Panc1 (cell line): ENCODE results near the gene PGM3.

Experiments used
- CTCF ChIP-seq: fragments of 450-650 bp; IDR thresholded peaks from 2 replicates; pipeline ENCODE4 v1.5.1; 2017; ENCODE audit warnings: mild to moderate bottlenecking
- POLR2AphosphoS5 ChIP-seq: IDR thresholded peaks from 2 replicates; pipeline ENCODE4 v1.6.1; 2012; ENCODE audit warnings: mild to moderate bottlenecking, low read depth, low read length, moderate library complexity
- REST ChIP-seq, 2 experiments: IDR thresholded peaks; 2 replicates each; pipeline ENCODE4 v1.6.1; 2011 to 2012; ENCODE audit warnings: low read depth in 2 of 2, control low read depth in 1 of 2, low read length in 1 of 2, mild to moderate bottlenecking in 1 of 2, moderate library complexity in 1 of 2; ENCODE audit not compliant: insufficient read depth in 1 of 2
- TCF7L2 ChIP-seq: IDR thresholded peaks from 2 replicates; pipeline ENCODE4 v1.6.1; 2011; ENCODE audit warnings: mild to moderate bottlenecking, low read depth, low read length, inconsistent platforms

GRCh38 chr6:83202031-83202430, 9.0 kb upstream of the PGM3 start:
- TF ChIP-seq CTCF (no peak), POLR2AphosphoS5 (no peak), REST (IDR thresholded peaks at IDR 0.05; ENCODE audit: insufficient read depth in 1 of 2, low read depth in 2 of 2, low read length in 1 of 2) (no peak), TCF7L2 (no peak)
